Gastroesophageal sphincter (tissue), 3 donors: ENCODE results near the gene CORO2B.

Experiments used
- POLR2A ChIP-seq, 2 donors: fragments of 450-650 bp; IDR thresholded peaks; one replicate each; pipeline ENCODE4 v1.6.1; 2017; ENCODE audit warnings: antibody characterized with exemption in 2 of 2, mild to moderate bottlenecking in 2 of 2, moderate library complexity in 1 of 2
- TF ChIP-seq, protein P1 (sequence below), 4 experiments: fragments of 200-600 bp in 2 of 4; fragments of 450-650 bp in 2 of 4; sonication (generic) in 1 of 4; IDR thresholded peaks; one replicate each; pipeline ENCODE4 v1.5.1; 2017 to 2019; ENCODE audit warnings: antibody characterized with exemption in 4 of 4, mild to moderate bottlenecking in 2 of 4, moderate library complexity in 2 of 4

DNA sequence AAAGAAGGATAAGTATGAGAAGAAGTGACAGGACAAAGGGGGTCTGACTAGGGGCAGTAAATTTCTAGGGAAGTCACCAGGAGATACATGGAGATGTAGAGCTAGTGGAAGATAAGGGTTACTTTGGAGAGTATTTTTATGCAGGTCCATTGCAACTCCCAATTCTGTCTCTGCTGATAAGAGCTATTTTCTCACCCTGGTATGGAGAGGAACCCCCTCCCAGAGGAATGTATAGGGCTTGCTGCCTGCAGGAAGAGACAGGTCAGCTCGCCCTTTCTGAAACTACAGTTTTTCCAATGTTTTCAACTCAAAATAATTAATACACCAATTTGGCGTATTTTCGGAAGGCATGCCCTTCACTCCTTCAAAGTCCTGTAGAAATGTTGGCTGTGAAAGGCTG is 11.4 kb upstream of the CORO2B start:
- TF ChIP-seq, protein P1, sequence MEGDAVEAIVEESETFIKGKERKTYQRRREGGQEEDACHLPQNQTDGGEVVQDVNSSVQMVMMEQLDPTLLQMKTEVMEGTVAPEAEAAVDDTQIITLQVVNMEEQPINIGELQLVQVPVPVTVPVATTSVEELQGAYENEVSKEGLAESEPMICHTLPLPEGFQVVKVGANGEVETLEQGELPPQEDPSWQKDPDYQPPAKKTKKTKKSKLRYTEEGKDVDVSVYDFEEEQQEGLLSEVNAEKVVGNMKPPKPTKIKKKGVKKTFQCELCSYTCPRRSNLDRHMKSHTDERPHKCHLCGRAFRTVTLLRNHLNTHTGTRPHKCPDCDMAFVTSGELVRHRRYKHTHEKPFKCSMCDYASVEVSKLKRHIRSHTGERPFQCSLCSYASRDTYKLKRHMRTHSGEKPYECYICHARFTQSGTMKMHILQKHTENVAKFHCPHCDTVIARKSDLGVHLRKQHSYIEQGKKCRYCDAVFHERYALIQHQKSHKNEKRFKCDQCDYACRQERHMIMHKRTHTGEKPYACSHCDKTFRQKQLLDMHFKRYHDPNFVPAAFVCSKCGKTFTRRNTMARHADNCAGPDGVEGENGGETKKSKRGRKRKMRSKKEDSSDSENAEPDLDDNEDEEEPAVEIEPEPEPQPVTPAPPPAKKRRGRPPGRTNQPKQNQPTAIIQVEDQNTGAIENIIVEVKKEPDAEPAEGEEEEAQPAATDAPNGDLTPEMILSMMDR (IDR thresholded peaks at IDR 0.05) = no peak
- no peak for TF ChIP-seq POLR2A (IDR thresholded peaks at IDR 0.05)
